Stomach (tissue), 4 donors: ENCODE data around the gene EFCAB5.

ENCODE experiments used
- CTCF ChIP-seq, 7 experiments: fragments of 450-650 bp in 4 of 7; fragments of 200-600 bp in 3 of 7; sonication (generic) in 3 of 7; IDR thresholded peaks; one replicate each; pipeline ENCODE4 v1.5.1; 2016 to 2019; ENCODE audit warnings: antibody characterized with exemption in 7 of 7, control low read depth in 2 of 7, mild to moderate bottlenecking in 1 of 7
- EP300 ChIP-seq: sonication (generic); formaldehyde crosslinking; IDR thresholded peaks from one replicate; pipeline ENCODE4 v1.6.1; 2017; ENCODE audit warnings: antibody characterized with exemption
- POLR2A ChIP-seq, 4 donors: fragments of 450-650 bp; IDR thresholded peaks; one replicate each; pipeline ENCODE4 v1.6.1; 2016; ENCODE audit warnings: antibody characterized with exemption in 4 of 4, control low read depth in 2 of 4, mild to moderate bottlenecking in 1 of 4, moderate library complexity in 1 of 4
- POLR2AphosphoS5 ChIP-seq, 3 donors: sonication (generic); formaldehyde crosslinking; IDR thresholded peaks; one replicate each; pipeline ENCODE4 v1.6.1; 2016; ENCODE audit warnings: antibody characterized with exemption in 3 of 3

DNA sequence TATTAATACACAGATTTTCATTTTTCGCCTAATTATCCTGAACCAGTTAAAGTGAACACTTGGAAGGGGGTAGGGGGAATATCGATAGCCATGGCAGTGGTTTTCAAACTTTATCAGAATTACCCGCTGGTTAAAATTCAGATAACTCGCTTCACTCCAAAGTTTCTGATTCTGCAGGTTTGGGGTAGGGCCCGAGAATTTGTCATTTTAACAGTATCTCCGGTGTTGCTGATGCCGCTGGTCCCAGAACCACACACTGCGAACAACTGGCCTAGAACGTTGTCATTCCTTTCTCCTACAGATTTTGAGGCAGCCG lies 174.9 kb downstream of the EFCAB5 start:
- TF ChIP-seq CTCF (IDR thresholded peaks at IDR 0.05), result no peak
- no peak for TF ChIP-seq POLR2A (IDR thresholded peaks at IDR 0.05)
- no peak for TF ChIP-seq POLR2AphosphoS5 (IDR thresholded peaks at IDR 0.05)
- TF ChIP-seq EP300, result no peak
